Measurements from ENCODE around the gene CA9.
"Not testable (repeated sequence)": the region's sequence is repeated elsewhere in the genome, so short reads cannot be mapped to it uniquely, and the experiment has no call there.

Gene CA9

GRCh38 chr9:35673132-35674024, at the start of gene CA9:
CA9 (plus strand) TSS chr9:35673928; CDS start chr9:35673960, 32 bp downstream.
- DNase-seq: no peak

DNA sequence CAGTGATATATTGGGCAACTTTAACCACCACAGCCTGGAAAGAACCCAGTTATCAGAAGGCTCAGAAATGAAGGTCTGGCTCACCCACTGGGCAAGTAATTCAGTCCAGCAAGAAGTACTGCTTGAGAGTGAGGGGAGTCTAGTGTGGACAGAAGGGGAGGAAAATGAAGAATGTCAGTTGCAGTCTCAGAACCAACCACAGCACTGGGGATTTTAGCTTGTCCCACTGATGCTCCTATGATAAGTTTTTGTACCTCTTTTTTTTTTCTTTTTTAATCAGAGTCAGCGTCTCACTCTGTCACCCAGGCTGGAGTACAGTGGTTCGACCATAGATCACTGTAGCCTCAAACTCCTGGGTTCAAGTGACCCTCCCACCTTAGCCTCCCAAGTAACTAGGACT, 46.2 kb upstream of the CA9 start:
- no peak for DNase-seq

- DNase-seq: no peak
Observed at GRCh38 chr9:35628389-35628991, 45.2 kb upstream of the CA9 start.

DNA sequence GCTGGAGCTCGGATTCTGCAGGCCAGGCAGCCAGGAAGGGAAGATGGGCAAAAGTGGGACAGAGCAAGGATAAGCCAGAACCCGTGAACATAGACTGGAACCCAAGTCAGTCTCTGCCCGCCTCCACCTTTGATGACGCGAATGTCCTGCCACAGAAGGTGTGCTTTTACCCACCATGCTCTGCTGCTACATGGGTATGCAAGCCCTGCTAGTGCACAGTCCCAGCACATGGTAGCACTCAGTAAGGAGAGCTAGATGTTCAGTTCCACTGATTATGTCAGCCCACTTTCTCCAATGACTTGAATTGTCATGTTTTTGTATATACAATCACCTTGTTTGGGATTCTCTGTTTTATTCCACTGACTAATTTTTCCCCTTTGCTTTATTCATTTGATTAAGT, 44.1 kb upstream of the CA9 start:
- no peak for DNase-seq

- DNase-seq: no peak
Observed at GRCh38 chr9:35635730-35636129, 38.0 kb upstream of the CA9 start.

DNA sequence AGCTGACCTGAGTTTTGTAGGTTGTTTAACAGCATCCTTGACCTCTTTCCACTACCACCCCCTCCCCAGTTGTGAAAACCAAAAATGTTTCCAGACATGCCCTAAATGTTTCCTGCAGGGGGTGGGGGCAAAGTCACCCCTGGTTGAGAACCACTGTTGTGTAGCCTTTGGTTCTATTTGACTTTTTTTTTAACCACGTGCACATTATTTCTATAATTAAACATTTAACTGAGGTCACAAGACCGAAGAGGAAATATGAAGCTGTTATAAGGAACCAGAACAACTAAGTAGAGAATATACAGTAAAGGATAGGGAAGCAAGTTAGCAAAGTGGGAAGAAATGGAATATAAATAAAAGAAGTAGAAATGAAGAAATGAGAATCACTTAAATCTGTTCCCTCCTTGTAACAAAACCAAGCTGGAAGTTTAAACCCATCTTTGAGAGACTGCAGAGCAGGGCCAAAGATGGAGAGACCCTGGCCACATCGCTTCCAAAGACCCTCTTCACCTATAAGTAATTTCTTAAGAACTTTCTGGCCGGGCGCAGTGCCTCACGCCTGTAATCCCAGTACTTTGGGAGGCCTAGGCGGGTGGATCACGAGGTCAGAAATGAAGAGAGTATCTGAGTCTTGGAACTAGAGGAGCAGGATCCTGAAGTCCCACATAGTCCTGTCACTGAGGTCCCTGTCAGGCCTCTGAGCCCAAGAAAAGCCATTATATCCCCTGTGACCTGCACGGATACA, 37.4 kb upstream of the CA9 start:
- DNase-seq: no peak

- DNase-seq: not testable (repeated sequence)
Observed at GRCh38 chr9:35636877-35637246, 36.9 kb upstream of the CA9 start.

- DNase-seq: not testable (repeated sequence)
Observed at GRCh38 chr9:35637427-35637955, 36.2 kb upstream of the CA9 start.

DNA sequence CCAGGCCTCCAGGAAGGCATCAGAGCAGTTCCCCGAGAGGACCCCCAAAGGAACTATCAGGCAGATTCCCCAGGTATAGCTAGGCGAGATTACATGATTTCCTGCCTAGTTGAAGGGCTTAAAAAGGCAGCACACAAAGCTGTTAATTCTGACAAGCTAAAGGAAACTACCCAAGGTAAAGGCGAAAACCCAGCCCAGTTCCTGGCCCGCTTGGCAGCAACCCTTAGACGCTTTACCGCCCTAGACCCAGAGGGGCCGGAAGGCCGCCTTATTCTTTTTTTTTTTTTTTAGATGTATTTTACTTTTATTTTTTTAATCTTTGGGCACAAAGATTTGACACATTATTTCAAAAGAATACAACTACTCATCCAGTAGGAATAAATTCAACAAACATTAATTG, 35.0 kb upstream of the CA9 start:
- DNase-seq: peak; percentile 66

GRCh38 chr9:35639225-35639624, 34.5 kb upstream of the CA9 start:
- DNase-seq: not testable (repeated sequence)

GRCh38 chr9:35639631-35640030, 34.1 kb upstream of the CA9 start:
- DNase-seq: no peak

DNA sequence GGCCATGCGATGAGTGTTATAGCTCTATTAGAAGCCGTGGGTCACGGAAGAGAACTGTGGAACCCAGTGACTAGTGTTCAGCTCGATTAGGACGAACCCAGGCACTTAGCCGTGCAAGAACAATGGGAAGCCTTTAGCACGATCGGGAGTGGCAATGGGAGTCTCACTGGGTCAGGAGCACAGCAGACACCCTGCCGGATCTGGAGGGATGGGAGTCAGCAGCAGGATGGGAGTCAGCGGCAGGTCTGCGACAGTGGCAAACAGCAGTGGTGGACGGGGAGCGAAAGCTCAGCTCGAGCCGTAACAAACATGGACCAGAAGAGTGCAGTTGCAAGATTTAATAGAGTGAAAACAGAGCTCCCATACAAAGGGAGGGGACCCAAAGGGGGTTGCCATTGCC, 33.3 kb upstream of the CA9 start:
- not testable (repeated sequence) for DNase-seq

DNA sequence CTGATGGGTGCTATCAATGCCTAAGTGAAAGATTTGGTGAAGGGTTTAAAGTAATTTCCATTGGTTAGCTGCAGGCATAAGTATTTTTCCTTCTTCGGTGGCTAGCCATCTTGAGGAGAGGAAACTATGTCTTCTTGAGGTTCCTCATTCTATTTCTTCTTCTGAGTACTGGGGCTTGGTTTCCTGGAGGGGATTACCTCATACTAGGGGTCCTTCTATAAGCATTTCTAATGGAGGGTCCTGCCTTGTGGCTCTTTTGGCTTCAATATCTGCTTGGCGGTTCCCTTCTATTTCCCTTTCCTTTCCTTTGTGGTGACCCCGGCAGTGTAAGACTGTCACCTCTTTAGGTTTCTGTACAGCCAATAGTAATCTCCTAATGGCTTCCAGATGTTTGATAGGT, 32.2 kb upstream of the CA9 start:
- not testable (repeated sequence) for DNase-seq

GRCh38 chr9:35643046-35643445, 30.7 kb upstream of the CA9 start:
- no peak for DNase-seq

DNA sequence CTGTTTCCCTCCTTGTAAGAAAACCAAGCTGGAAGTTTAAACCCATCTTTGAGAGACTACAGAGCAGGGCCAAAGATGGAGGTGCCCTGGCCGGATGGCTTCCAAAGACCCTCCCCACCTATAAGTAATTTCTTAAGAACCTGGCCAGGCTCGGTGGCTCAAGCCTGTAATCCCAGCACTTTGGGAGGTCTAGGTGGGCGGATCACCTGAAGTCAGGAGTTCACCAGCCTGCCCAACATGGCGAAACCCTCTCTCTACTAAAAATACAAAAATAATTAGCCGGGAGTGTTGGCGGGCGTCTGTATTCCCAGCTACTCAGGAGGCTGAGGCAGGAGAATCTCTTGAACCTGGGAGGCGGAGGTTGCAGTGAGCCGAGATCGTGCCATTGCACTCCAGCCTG, 28.0 kb upstream of the CA9 start:
- DNase-seq: not testable (repeated sequence)

DNA sequence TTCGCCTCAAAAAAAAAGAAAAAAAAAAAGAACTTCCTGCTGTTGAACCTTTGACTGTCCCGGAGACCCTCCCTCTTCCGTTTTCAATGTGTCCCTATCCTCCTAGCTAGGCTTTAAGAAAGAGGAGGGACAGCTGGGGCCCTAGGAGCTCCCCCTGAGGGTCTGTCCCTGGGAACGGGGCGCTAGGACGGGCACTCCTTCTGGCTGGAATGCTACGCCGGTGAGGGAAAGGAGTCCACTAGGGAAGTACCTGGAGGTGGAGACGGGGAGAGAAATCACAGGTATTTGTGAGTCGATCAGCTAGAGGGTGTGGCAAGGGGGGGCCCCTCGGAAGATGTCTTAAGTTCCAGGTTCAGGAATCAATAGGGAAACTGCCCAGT, 27.6 kb upstream of the CA9 start:
- DNase-seq: no peak

- peak; percentile 91 for DNase-seq
Observed at GRCh38 chr9:35646533-35647265, 27.0 kb upstream of the CA9 start.

GRCh38 chr9:35649431-35650340, 24.0 kb upstream of the CA9 start:
- peak; percentile 53 for DNase-seq

DNA sequence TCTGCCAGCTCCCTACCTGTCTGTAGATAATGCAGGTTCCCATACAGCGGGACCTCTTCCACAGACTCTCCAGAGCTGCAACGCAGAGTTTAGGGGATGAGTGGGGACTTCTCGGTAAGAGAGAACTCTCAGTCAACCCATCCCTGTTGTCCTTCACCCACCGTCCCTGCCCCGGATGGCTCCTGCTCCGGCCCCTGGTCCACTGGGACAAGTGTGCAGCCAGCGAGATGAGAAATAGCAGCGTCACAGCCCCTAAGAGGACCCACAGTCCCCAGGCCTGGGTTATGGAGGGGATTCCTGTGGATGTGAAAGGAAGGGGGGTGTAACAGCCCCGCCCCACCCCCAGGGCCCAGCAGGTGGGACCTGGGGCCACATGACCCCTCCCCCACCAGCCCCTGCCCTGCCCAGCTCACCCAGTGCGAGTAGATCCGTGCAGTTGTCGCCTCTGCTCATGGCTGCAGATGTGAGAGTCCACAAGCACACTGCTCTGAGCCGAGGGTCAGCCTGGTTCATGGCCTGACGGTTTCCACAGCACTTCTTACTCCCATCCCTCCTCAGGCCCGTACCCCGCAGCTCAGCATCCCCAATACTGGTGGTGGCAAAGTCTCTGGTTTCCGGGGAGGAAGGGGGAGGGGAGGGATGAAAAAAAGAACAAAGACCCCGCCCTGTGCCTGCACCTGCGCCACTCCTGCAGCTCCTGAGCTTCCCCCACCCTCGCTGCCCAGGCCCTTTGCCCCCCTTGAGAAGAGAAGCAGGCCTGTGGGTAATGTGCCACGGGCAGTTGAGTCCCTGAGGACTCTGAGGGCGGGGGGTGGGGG, 23.2 kb upstream of the CA9 start, which contains the start of gene SIT1:
SIT1 (minus strand) TSS at position 591 of the 818 bp plus-strand sequence; CDS start at position 513, 78 bp downstream.
- DNase-seq: peak; percentile 57

All from CD4-positive, alpha-beta T cell treated with Interleukin-17A for 1 hour (primary cell).